DND-41 (cell line): Measurements from ENCODE around the gene NDOR1.

Source experiments
- ATAC-seq: fragments of 200-7000 bp; cut with Tn5 transposase; 3 replicates; pipeline ENCODE4 v1.9.1; 2021; ENCODE audit warnings: low read depth; ENCODE audit not compliant: insufficient read depth
- DNase-seq: peaks from one replicate; pipeline ENCODE4 v3.0.0-alpha.2; 2020
- H2AFZ ChIP-seq: 2 replicates; pipeline ENCODE4 v1.6.0; 2012; ENCODE audit warnings: low read depth, low read length
- H3K27ac ChIP-seq: 2 replicates; pipeline ENCODE4 v1.5.1; 2012; ENCODE audit warnings: low read length, inconsistent platforms
- H3K27me3 ChIP-seq: fragments of 200-600 bp; sonication (generic); 2 replicates; pipeline ENCODE4 v1.6.0; 2012; ENCODE audit warnings: low read length, mild to moderate bottlenecking, inconsistent platforms; ENCODE audit not compliant: insufficient read depth, poor library complexity
- H3K36me3 ChIP-seq: 2 replicates; pipeline ENCODE4 v1.5.1; 2012; ENCODE audit warnings: low read length, inconsistent platforms; ENCODE audit not compliant: insufficient read depth
- H3K4me1 ChIP-seq: 2 replicates; pipeline ENCODE4 v1.5.1; 2012; ENCODE audit warnings: mild to moderate bottlenecking, low read length; ENCODE audit not compliant: insufficient read depth
- H3K4me2 ChIP-seq: 2 replicates; pipeline ENCODE4 v1.6.0; 2012; ENCODE audit warnings: mild to moderate bottlenecking, moderate library complexity, low read length, inconsistent platforms; ENCODE audit not compliant: insufficient read depth
- H3K4me3 ChIP-seq, 2 experiments: fragments of 200-600 bp in 1 of 2; shearing (Covaris generic) in 1 of 2; 2 replicates each; pipeline ENCODE4 v1.5.1; 2012 to 2016; ENCODE audit warnings: inconsistent platforms in 2 of 2, low read length in 2 of 2, mild to moderate bottlenecking in 2 of 2, low read depth in 1 of 2, moderate library complexity in 1 of 2
- H3K79me2 ChIP-seq: 2 replicates; pipeline ENCODE4 v1.6.0; 2012; ENCODE audit warnings: low read length, inconsistent platforms; ENCODE audit not compliant: insufficient read depth
- H3K9ac ChIP-seq: 2 replicates; pipeline ENCODE4 v1.6.0; 2012; ENCODE audit warnings: low read depth, mild to moderate bottlenecking, inconsistent platforms, low read length, moderate library complexity
- H3K9me3 ChIP-seq: 2 replicates; pipeline ENCODE4 v1.5.1; 2012; ENCODE audit warnings: low read length, moderate library complexity, mild to moderate bottlenecking, inconsistent platforms; ENCODE audit not compliant: insufficient read depth, severe bottlenecking
- H4K20me1 ChIP-seq: 2 replicates; pipeline ENCODE4 v1.6.0; 2012; ENCODE audit warnings: low read length; ENCODE audit not compliant: insufficient read depth
- EZH2 ChIP-seq: IDR thresholded peaks from 3 replicates; pipeline ENCODE4 v1.6.1; 2012; ENCODE audit warnings: borderline replicate concordance, low read depth, mild to moderate bottlenecking, moderate library complexity, low read length, inconsistent platforms; ENCODE audit not compliant: severe bottlenecking
- TF ChIP-seq, protein P1 (sequence below): IDR thresholded peaks from 2 replicates; pipeline ENCODE4 v1.5.1; 2012; ENCODE audit warnings: borderline replicate concordance, low read length, moderate library complexity, mild to moderate bottlenecking; ENCODE audit not compliant: poor library complexity, severe bottlenecking; ENCODE audit errors: extremely low read depth

The NDOR1 gene

DNA sequence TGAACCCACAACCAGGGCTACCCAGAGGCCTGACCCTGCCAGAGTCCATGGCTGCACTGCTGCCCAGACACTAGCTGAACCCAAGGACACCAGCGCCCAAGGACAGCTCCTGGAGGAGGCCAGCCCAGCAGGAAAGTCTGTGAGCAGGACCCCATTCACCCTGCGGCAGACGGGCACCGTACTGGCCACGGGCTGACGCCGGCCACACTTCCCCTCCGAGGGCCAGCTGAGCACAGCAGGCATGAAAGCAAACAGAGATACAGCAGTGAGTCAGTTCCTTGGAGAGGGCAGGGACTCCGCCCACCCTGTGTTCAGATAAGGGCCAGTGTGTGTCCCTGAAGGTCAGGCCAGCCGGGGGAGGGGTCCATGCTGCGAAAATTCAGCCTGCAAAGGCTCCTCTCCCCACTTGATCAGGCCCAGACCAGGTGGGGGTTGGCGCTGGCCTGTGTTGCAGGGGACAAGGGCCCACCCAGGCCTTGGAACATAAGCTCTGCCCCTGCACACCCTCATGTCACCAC is 13.3 kb downstream of the NDOR1 start:
- no peak overlapping the region for H3K9ac ChIP-seq
- H2AFZ ChIP-seq = no peak overlapping the region
- H3K27me3 ChIP-seq = no peaks in the 10 kb centered on the region
- no peak overlapping the region for H3K4me2 ChIP-seq
- DNase-seq = no peak
- no peak overlapping the region for H3K4me3 ChIP-seq
- no peaks in the 10 kb centered on the region; the same call in 1 of the 2 replicates for H4K20me1 ChIP-seq
- H3K27ac ChIP-seq = no peak overlapping the region
- TF ChIP-seq, protein P1, sequence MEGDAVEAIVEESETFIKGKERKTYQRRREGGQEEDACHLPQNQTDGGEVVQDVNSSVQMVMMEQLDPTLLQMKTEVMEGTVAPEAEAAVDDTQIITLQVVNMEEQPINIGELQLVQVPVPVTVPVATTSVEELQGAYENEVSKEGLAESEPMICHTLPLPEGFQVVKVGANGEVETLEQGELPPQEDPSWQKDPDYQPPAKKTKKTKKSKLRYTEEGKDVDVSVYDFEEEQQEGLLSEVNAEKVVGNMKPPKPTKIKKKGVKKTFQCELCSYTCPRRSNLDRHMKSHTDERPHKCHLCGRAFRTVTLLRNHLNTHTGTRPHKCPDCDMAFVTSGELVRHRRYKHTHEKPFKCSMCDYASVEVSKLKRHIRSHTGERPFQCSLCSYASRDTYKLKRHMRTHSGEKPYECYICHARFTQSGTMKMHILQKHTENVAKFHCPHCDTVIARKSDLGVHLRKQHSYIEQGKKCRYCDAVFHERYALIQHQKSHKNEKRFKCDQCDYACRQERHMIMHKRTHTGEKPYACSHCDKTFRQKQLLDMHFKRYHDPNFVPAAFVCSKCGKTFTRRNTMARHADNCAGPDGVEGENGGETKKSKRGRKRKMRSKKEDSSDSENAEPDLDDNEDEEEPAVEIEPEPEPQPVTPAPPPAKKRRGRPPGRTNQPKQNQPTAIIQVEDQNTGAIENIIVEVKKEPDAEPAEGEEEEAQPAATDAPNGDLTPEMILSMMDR = no peak
- TF ChIP-seq EZH2 = no peak
- ATAC-seq = no peak
- H3K9me3 ChIP-seq = no peaks in the 10 kb centered on the region
- H3K79me2 ChIP-seq = no peaks in the 10 kb centered on the region
- peaks cover 19% of the 10 kb centered on the region for H3K36me3 ChIP-seq
- peaks cover 7% of the 10 kb centered on the region for H3K4me1 ChIP-seq

DNA sequence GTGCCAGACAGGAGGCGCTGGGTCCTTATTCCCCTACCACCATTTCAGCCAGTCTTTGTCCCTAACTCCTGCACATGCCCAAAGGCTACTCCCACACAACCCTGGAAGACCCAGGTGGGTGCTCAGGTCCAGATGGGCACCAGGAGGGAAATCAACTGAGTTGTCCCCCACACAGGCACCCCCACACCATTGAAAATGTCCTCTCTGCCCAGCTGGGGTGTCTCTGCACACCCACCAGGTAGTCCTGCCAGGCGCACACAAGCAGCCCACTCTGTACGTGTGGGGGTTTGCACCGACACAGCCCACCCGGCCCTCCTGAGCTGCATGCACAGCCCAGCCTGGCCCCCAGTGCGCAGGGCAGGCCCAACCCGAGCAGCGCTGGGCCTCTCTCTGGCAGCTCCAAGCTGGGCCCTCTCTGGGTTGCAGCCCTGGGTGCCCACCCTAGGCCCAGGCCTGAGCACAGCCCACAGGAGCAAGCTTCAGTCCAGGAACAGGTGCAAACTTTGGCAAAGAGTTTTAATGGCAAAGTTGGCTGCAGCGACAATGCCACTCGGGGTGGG is 14.3 kb downstream of the NDOR1 start:
- H3K4me1 ChIP-seq = peaks cover 17% of the 10 kb centered on the region
- H3K27ac ChIP-seq = no peak overlapping the region
- no peak overlapping the region for H3K4me2 ChIP-seq
- H3K36me3 ChIP-seq = peaks cover 11% of the 10 kb centered on the region
- no peak overlapping the region for H2AFZ ChIP-seq
- H3K4me3 ChIP-seq = no peak overlapping the region
- H3K9ac ChIP-seq = no peak overlapping the region
- no peaks in the 10 kb centered on the region for H3K27me3 ChIP-seq
- DNase-seq (no peak), ATAC-seq (no peak)
- H4K20me1 ChIP-seq = no peaks in the 10 kb centered on the region; the same call in 1 of the 2 replicates
- no peaks in the 10 kb centered on the region for H3K9me3 ChIP-seq
- H3K79me2 ChIP-seq = no peaks in the 10 kb centered on the region
- TF ChIP-seq, protein P1 = no peak
- no peak for TF ChIP-seq EZH2

DNA sequence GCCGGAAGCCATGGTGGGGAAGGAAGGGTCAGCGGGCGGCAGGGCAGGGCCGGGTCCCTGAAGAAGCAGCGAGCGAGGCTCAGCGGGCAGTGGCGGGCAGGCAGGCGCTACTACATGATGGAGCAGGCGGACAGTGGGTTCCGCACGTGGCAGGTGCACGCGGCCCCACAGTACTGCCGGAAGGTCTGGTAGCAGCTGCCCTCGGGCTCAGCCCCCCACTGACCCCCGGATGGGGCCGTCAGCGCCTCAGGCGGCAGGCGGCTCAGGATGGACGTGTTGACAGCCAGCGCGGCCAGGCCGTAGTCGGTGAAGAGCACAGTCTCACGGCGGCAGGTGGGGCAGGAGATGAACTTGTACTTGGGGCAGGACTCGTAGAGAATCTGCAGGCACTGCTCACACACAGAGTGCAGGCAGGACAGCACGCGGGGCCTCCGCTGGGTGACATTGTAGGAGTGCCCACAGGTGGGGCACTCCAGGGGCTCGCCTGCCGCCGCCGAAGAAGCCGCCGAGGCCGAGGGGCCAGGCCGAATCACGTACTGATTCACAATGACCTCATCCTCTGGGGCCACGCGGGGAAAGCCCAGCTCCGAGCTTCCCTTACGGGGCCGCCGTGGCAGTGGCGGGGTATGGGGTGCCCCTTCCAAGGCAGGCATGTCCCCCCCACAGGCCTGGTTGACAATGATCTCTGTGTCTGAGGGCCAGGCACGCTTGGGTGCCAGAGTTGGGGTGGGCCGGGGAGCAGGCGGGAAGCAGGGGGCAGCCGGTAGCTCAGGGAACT is 15.0 kb downstream of the NDOR1 start:
- H3K9ac ChIP-seq = no peak overlapping the region
- ATAC-seq (no peak), DNase-seq (no peak)
- H3K79me2 ChIP-seq = no peaks in the 10 kb centered on the region
- no peak overlapping the region for H2AFZ ChIP-seq
- H3K27ac ChIP-seq = no peak overlapping the region
- no peaks in the 10 kb centered on the region for H3K9me3 ChIP-seq
- peaks cover 7% of the 10 kb centered on the region for H3K36me3 ChIP-seq
- TF ChIP-seq, protein P1 = no peak
- no peak for TF ChIP-seq EZH2
- H3K4me1 ChIP-seq = peaks cover 17% of the 10 kb centered on the region
- no peaks in the 10 kb centered on the region; the same call in 1 of the 2 replicates for H4K20me1 ChIP-seq
- no peak overlapping the region for H3K4me3 ChIP-seq
- H3K27me3 ChIP-seq = no peaks in the 10 kb centered on the region
- H3K4me2 ChIP-seq = no peak overlapping the region
